Activated T-helper 1 cell treated with anti-CD3 and anti-CD28 coated beads, Interleukin-2, amount 50 U/mL, for 16 hours (primary cell): ENCODE results near the gene CYTH3.

Source experiments
- DNase-seq, 2 donors: peaks; one replicate each; pipeline ENCODE4 v3.0.0-alpha.2; 2020; ENCODE audit warnings: low read depth in 1 of 2, low spot score in 1 of 2

CYTH3 gene

GRCh38 chr7:6167587-6168476 is 104.6 kb downstream of the CYTH3 start:
- DNase-seq: no peak

GRCh38 chr7:6167004-6167551 is 105.3 kb downstream of the CYTH3 start:
- DNase-seq: no peak

- no peak for DNase-seq
Observed at GRCh38 chr7:6166443-6166891, 106.0 kb downstream of the CYTH3 start.

- DNase-seq: no peak
Observed at GRCh38 chr7:6165521-6166320, 106.7 kb downstream of the CYTH3 start.

GRCh38 chr7:6165075-6165474 is 107.3 kb downstream of the CYTH3 start:
- no peak for DNase-seq

GRCh38 chr7:6164491-6164890 is 107.9 kb downstream of the CYTH3 start:
- no peak for DNase-seq

- DNase-seq: no peak
Observed at GRCh38 chr7:6164010-6164409, 108.4 kb downstream of the CYTH3 start.

GRCh38 chr7:6163402-6163801 is 109.0 kb downstream of the CYTH3 start:
- DNase-seq: no peak

GRCh38 chr7:6162650-6163366 is 109.6 kb downstream of the CYTH3 start:
- no peak for DNase-seq

- no peak for DNase-seq
Observed at GRCh38 chr7:6162331-6162620, 110.1 kb downstream of the CYTH3 start.

GRCh38 chr7:6161463-6162330 is 110.7 kb downstream of the CYTH3 start:
- DNase-seq: no peak

- DNase-seq: no peak
Observed at GRCh38 chr7:6160191-6160623, 112.2 kb downstream of the CYTH3 start.

GRCh38 chr7:6159524-6160031 is 112.8 kb downstream of the CYTH3 start:
- no peak for DNase-seq

- no peak for DNase-seq
Observed at GRCh38 chr7:6159097-6159483, 113.3 kb downstream of the CYTH3 start.

- DNase-seq: no peak
Observed at GRCh38 chr7:6158424-6159096, 113.9 kb downstream of the CYTH3 start.

GRCh38 chr7:6157685-6158423 is 114.6 kb downstream of the CYTH3 start:
- DNase-seq: no peak

- no peak for DNase-seq
Observed at GRCh38 chr7:6156734-6157133, 115.7 kb downstream of the CYTH3 start.

- DNase-seq: no peak
Observed at GRCh38 chr7:6155596-6155995, 116.8 kb downstream of the CYTH3 start.
